PC-9 (cell line): Measurements from ENCODE around the gene PRIMA1. TPM values are rescaled to one million over a fixed set of nuclear protein-coding genes. Genes with fewer than 3 reads are reported as not detected.

Experiments
- BruUV-seq: library from RNA; stranded (reverse); fragments of 400-500 nt; replicated peaks from 2 replicates; lab custom pipeline; 2021; lab: Mats Ljungman, UMichigan
- CTCF ChIA-PET: fragments of 300-600 bp; sonication (Branson Sonifier 250); formaldehyde crosslinking; loops from one replicate; lab custom pipeline; 2022; ENCODE audit warnings: antibody characterized with exemption; lab: Charles Lee
- POLR2A ChIA-PET: fragments of 300-600 bp; sonication (Branson Sonifier 250); formaldehyde crosslinking; loops from one replicate; lab custom pipeline; 2022; ENCODE audit warnings: antibody characterized with exemption; ENCODE audit not compliant: unreplicated experiment; lab: Charles Lee
- DNase-seq, 2 experiments: peaks; one replicate each; pipeline versions ENCODE4 v3.0.0 to v3.0.0-alpha.2; 2015 to 2022; ENCODE audit warnings: mixed read lengths in 1 of 2
- H2AFZ ChIP-seq: fragments of 200-600 bp; sonication (generic); 2 replicates; pipeline ENCODE4 v1.8.1; 2017; ENCODE audit warnings: antibody characterized with exemption
- H3F3A ChIP-seq: fragments of 200-600 bp; sonication (generic); 2 replicates; pipeline ENCODE4 v1.8.1; 2017; ENCODE audit warnings: antibody characterized with exemption, mild to moderate bottlenecking, low read depth; ENCODE audit not compliant: insufficient read depth
- H3K27ac ChIP-seq: fragments of 200-600 bp; sonication (generic); 2 replicates; pipeline ENCODE4 v1.6.1; 2016; ENCODE audit warnings: mixed run types
- H3K27me3 ChIP-seq: fragments of 200-600 bp; sonication (generic); 2 replicates; pipeline ENCODE4 v1.6.1; 2016; ENCODE audit warnings: low read depth, mixed run types; ENCODE audit not compliant: insufficient read depth
- H3K36me3 ChIP-seq: fragments of 200-600 bp; sonication (generic); 2 replicates; pipeline ENCODE4 v1.6.1; 2016; ENCODE audit warnings: low read depth, mixed run types
- H3K4me1 ChIP-seq: fragments of 200-600 bp; sonication (generic); replicated peaks from 2 replicates; pipeline ENCODE4 v1.6.1; 2016; ENCODE audit warnings: mixed run types; ENCODE audit not compliant: insufficient read depth
- H3K4me2 ChIP-seq: fragments of 200-600 bp; sonication (generic); 2 replicates; pipeline ENCODE4 v1.6.1; 2017; ENCODE audit warnings: mixed run types
- H3K4me3 ChIP-seq: fragments of 200-600 bp; sonication (generic); 2 replicates; pipeline ENCODE4 v1.6.1; 2016; ENCODE audit warnings: mixed run types
- H3K79me2 ChIP-seq: fragments of 200-600 bp; sonication (generic); 2 replicates; pipeline ENCODE4 v1.6.1; 2017; ENCODE audit warnings: low read depth, mixed run types
- H3K9me2 ChIP-seq: fragments of 200-600 bp; sonication (generic); 2 replicates; pipeline ENCODE4 v1.8.1; 2017; ENCODE audit warnings: mild to moderate bottlenecking; ENCODE audit not compliant: insufficient read depth
- H3K9me3 ChIP-seq: fragments of 200-600 bp; sonication (generic); 2 replicates; pipeline ENCODE4 v1.8.1; 2016; ENCODE audit warnings: low read depth; ENCODE audit not compliant: insufficient read depth
- H4K20me1 ChIP-seq: fragments of 200-600 bp; sonication (generic); 2 replicates; pipeline ENCODE4 v1.8.1; 2017; ENCODE audit not compliant: insufficient read depth
- EZH2 ChIP-seq: fragments of 200-600 bp; sonication (generic); IDR thresholded peaks from 2 replicates; pipeline ENCODE4 v1.8.0; 2017; ENCODE audit warnings: antibody characterized with exemption, low read depth
- intact Hi-C: fragments of 100-400 bp; cut with micrococcal nuclease; formaldehyde crosslinking; loops from one replicate; pipeline ENCODE4 v1.10.0; 2022; ENCODE audit not compliant: unreplicated experiment
- total RNA-seq: library from RNA; stranded (reverse); gene quantifications from 2 replicates; pipeline ENCODE4 v1.2.3, GENCODE V29; 2021
- TF ChIP-seq, protein P1 (sequence below): fragments of 200-600 bp; sonication (generic); conservative IDR thresholded peaks from 2 replicates; pipeline ENCODE4 v1.6.1; 2017; ENCODE audit warnings: mixed run types, antibody characterized with exemption, mild to moderate bottlenecking, moderate library complexity

The PRIMA1 gene
- total RNA-seq, 1 experiment from 2014 or later, result not detected

DNA sequence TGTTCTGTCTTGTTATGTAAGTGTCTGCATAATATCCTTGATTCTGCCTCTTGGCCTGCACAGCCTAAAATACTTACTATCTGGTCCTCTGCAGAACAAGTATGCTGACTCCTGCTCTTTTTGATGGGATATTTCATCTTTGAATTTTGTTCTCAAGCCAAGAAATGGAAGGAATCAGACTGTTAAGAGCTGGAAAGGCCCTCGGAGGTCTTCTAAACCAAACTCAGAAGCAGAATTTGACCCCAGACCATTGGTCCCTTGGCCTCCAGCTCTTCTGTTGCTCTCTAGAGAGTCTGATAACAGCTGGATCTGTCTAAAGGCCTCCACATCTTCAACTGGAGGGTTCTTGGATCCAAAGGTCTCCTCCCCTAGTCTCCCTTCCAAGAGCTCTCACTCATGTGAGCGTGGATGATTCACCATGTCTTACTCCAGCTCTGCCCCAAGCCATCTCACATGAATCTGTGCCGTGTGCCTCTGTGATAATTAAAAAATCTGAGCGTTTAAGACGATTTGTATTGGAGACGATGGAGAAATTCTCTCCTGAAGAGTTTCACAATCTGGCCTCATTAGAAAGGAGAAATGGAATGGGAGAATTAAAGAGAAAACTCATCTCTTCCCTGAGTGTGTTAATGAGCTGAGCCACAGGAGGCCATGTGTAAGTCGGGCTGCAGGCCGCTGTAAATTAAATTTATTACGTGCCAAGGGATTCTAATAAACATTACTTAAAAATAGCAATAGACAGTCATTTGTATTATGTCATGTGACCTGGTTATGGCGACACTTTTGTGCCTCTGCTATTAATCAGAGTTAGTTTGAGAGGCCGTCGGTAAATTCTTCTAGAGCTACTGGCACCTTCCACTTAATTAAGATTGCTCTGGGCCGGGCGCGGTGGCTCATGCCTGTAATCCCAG, 15.4 kb upstream of the PRIMA1 start:
- ChIA-PET CTCF (no interaction called here), POLR2A (no interaction called here)
- BruUV-seq, result no TSS peak
- intact Hi-C loops, result no loop called here
- DNase-seq, result no peak
- no peaks in the 10 kb centered on the region for H3K79me2 ChIP-seq
- no peak overlapping the region for H3K4me3 ChIP-seq
- TF ChIP-seq, protein P1, sequence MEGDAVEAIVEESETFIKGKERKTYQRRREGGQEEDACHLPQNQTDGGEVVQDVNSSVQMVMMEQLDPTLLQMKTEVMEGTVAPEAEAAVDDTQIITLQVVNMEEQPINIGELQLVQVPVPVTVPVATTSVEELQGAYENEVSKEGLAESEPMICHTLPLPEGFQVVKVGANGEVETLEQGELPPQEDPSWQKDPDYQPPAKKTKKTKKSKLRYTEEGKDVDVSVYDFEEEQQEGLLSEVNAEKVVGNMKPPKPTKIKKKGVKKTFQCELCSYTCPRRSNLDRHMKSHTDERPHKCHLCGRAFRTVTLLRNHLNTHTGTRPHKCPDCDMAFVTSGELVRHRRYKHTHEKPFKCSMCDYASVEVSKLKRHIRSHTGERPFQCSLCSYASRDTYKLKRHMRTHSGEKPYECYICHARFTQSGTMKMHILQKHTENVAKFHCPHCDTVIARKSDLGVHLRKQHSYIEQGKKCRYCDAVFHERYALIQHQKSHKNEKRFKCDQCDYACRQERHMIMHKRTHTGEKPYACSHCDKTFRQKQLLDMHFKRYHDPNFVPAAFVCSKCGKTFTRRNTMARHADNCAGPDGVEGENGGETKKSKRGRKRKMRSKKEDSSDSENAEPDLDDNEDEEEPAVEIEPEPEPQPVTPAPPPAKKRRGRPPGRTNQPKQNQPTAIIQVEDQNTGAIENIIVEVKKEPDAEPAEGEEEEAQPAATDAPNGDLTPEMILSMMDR, result no peak
- TF ChIP-seq EZH2, result no peak
- no peaks in the 10 kb centered on the region for H3K9me2 ChIP-seq
- no peaks in the 10 kb centered on the region; the same call in 1 of the 2 replicates for H3K27me3 ChIP-seq
- H2AFZ ChIP-seq, result no peak overlapping the region
- H3K36me3 ChIP-seq, result no peaks in the 10 kb centered on the region
- no peaks in the 10 kb centered on the region for H3K4me1 ChIP-seq
- no peaks in the 10 kb centered on the region for H4K20me1 ChIP-seq
- H3K9me3 ChIP-seq, result no peaks in the 10 kb centered on the region
- H3K4me2 ChIP-seq, result no peak overlapping the region
- H3K27ac ChIP-seq, result no peak overlapping the region
- no peaks in the 10 kb centered on the region for H3F3A ChIP-seq

GRCh38 chr14:93799989-93800921, 12.0 kb upstream of the PRIMA1 start:
- H3K4me1 ChIP-seq, result no peaks in the 10 kb centered on the region
- CTCF ChIA-PET, result no interaction called here

GRCh38 chr14:93799617-93799988, 11.3 kb upstream of the PRIMA1 start:
- H3K27ac ChIP-seq, result no peak overlapping the region
- no peaks in the 10 kb centered on the region for H3K79me2 ChIP-seq
- H3K4me1 ChIP-seq, result no peaks in the 10 kb centered on the region
- intact Hi-C loops, result no loop called here
- POLR2A ChIA-PET, result no interaction called here
- TF ChIP-seq EZH2, result no peak
- TF ChIP-seq, protein P1, result no peak
- CTCF ChIA-PET, result no interaction called here
- H3K27me3 ChIP-seq, result peaks cover 15% of the 10 kb centered on the region; the same call in 1 of the 2 replicates
- DNase-seq, result no peak
- H3K4me2 ChIP-seq, result no peak overlapping the region
- no peaks in the 10 kb centered on the region for H3F3A ChIP-seq
- H3K4me3 ChIP-seq, result no peak overlapping the region
- no peaks in the 10 kb centered on the region for H3K36me3 ChIP-seq
- no peaks in the 10 kb centered on the region for H3K9me2 ChIP-seq
- H4K20me1 ChIP-seq, result no peaks in the 10 kb centered on the region
- no TSS peak for BruUV-seq
- no peaks in the 10 kb centered on the region for H3K9me3 ChIP-seq
- no peak overlapping the region for H2AFZ ChIP-seq

More at GRCh38 chr14:93799989-93800921, 12.0 kb upstream of the PRIMA1 start:
- POLR2A ChIA-PET, result no interaction called here
- no TSS peak for BruUV-seq
- Histone ChIP-seq H3K27me3 (peaks cover 15% of the 10 kb centered on the region; the same call in 1 of the 2 replicates), H3K79me2 (no peaks in the 10 kb centered on the region), H2AFZ (no peak overlapping the region), H3K9me2 (no peaks in the 10 kb centered on the region), H4K20me1 (no peaks in the 10 kb centered on the region), H3K36me3 (no peaks in the 10 kb centered on the region), H3K4me2 (no peak overlapping the region), H3K27ac (no peak overlapping the region), H3K4me3 (no peak overlapping the region), H3F3A (no peaks in the 10 kb centered on the region), H3K9me3 (no peaks in the 10 kb centered on the region)
- intact Hi-C loops, result no loop called here
- TF ChIP-seq, protein P1, result no peak
- no peak for TF ChIP-seq EZH2
- DNase-seq, result no peak
